Nephron (organoid): Measurements from ENCODE around the gene ABCC1.

Experiments
- H3K27ac Mint-ChIP-seq, 3 experiments: 2 replicates each; pipeline ENCODE4 v1.8.0; 2020; ENCODE audit warnings: mixed read lengths in 3 of 3, mild to moderate bottlenecking in 2 of 3, moderate library complexity in 1 of 3
- H3K27me3 Mint-ChIP-seq: 2 replicates; pipeline ENCODE4 v1.8.0; 2021; ENCODE audit warnings: low read depth, mild to moderate bottlenecking, moderate library complexity, mixed read lengths
- H3K36me3 Mint-ChIP-seq: 2 replicates; pipeline ENCODE4 v1.8.0; 2020; ENCODE audit warnings: low read depth, mixed read lengths
- H3K4me1 Mint-ChIP-seq: 2 replicates; pipeline ENCODE4 v1.8.0; 2020; ENCODE audit warnings: mixed read lengths
- H3K4me3 Mint-ChIP-seq, 3 experiments: 2 replicates each; pipeline ENCODE4 v1.8.0; 2020; ENCODE audit warnings: mild to moderate bottlenecking in 3 of 3, mixed read lengths in 3 of 3, moderate library complexity in 2 of 3
- H3K9me3 Mint-ChIP-seq: 2 replicates; pipeline ENCODE4 v1.8.0; 2020; ENCODE audit warnings: mixed read lengths
- CTCF ChIP-seq, 3 experiments: fragments of 200-600 bp; sonication (generic); IDR thresholded peaks; one replicate each; pipeline ENCODE4 v1.5.0; 2021; ENCODE audit warnings: antibody characterized with exemption in 3 of 3; ENCODE audit not compliant: unreplicated experiment in 3 of 3

ABCC1 gene

GRCh38 chr16:15961060-15961511, 11.7 kb downstream of the ABCC1 start:
- no peaks in the 10 kb centered on the region for H3K4me1 Mint-ChIP-seq
- peak overlapping the region; percentile 22 to 62 (median 45) for H3K27ac Mint-ChIP-seq
- H3K27me3 Mint-ChIP-seq, result no peaks in the 10 kb centered on the region
- H3K36me3 Mint-ChIP-seq, result peaks cover 17% of the 10 kb centered on the region
- H3K9me3 Mint-ChIP-seq, result peaks cover 12% of the 10 kb centered on the region
- no peak for TF ChIP-seq CTCF (IDR thresholded peaks at IDR 0.05; ENCODE audit: unreplicated experiment in 3 of 3)
- H3K4me3 Mint-ChIP-seq, result no peak overlapping the region

- H3K4me3 Mint-ChIP-seq, result no peak overlapping the region
- TF ChIP-seq CTCF (IDR thresholded peaks at IDR 0.05; ENCODE audit: unreplicated experiment in 3 of 3), result no peak
- H3K4me1 Mint-ChIP-seq, result no peaks in the 10 kb centered on the region
- H3K27me3 Mint-ChIP-seq, result no peaks in the 10 kb centered on the region
- H3K9me3 Mint-ChIP-seq, result peaks cover 12% of the 10 kb centered on the region
- peak overlapping the region in 2 of 3 experiments; percentile 22 to 62 for H3K27ac Mint-ChIP-seq
- H3K36me3 Mint-ChIP-seq, result peaks cover 17% of the 10 kb centered on the region
Observed at GRCh38 chr16:15961571-15962090, 12.2 kb downstream of the ABCC1 start.

- Mint-ChIP-seq H3K4me1 (peaks cover 6% of the 10 kb centered on the region), H3K27ac (no peak overlapping the region), H3K9me3 (peaks cover 12% of the 10 kb centered on the region), H3K27me3 (no peaks in the 10 kb centered on the region), H3K36me3 (peaks cover 17% of the 10 kb centered on the region), H3K4me3 (no peak overlapping the region)
- no peak for TF ChIP-seq CTCF (IDR thresholded peaks at IDR 0.05; ENCODE audit: unreplicated experiment in 3 of 3)
Observed at GRCh38 chr16:15963307-15963910, 14.0 kb downstream of the ABCC1 start.

GRCh38 chr16:15966420-15966819, 17.0 kb downstream of the ABCC1 start:
- Mint-ChIP-seq H3K4me1 (peaks cover 6% of the 10 kb centered on the region), H3K27ac (no peak overlapping the region), H3K27me3 (no peaks in the 10 kb centered on the region), H3K36me3 (peaks cover 33% of the 10 kb centered on the region), H3K4me3 (no peak overlapping the region), H3K9me3 (peaks cover 19% of the 10 kb centered on the region)
- no peak for TF ChIP-seq CTCF (IDR thresholded peaks at IDR 0.05; ENCODE audit: unreplicated experiment in 3 of 3)

GRCh38 chr16:15966836-15967546, 17.6 kb downstream of the ABCC1 start:
- Mint-ChIP-seq H3K4me1 (peaks cover 6% of the 10 kb centered on the region), H3K27me3 (no peaks in the 10 kb centered on the region), H3K9me3 (peaks cover 22% of the 10 kb centered on the region), H3K36me3 (peaks cover 37% of the 10 kb centered on the region), H3K4me3 (no peak overlapping the region), H3K27ac (peak overlapping the region in 1 of 3 experiments; percentile 32)
- no peak for TF ChIP-seq CTCF (IDR thresholded peaks at IDR 0.05; ENCODE audit: unreplicated experiment in 3 of 3)
